ENCODE data around the gene HTR3A.

DNA sequence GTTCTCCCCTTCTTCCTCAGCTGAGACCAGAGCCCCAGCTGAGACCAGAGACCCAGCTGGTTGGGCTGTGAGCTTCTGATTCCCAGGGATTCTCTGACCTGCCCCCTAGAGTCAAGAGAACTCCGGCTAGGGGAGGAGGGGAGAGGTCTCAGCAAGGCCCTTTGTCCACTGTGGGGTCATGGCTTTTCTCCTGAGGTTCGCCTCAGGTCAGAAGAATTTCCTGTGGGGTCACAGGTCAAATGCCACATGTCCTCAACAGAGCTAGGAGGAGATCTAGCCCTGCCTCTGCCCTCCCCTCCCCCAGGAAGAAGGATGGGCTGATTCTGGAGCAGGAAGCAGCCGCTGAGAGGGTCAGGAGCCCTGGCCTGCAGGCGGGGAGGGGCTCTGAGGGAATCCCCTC, 23.7 kb downstream of the HTR3A start:
- TF ChIP-seq ZNF644 (tag; IDR thresholded peaks at IDR 0.05; ENCODE audit: low read depth) (no peak), FOXA1 (IDR thresholded peaks at IDR 0.05; ENCODE audit: borderline replicate concordance) (no peak), SIN3A (IDR thresholded peaks at IDR 0.05; ENCODE audit: borderline replicate concordance in 2 of 2, control insufficient read depth in 1 of 2, low read depth in 2 of 2, low read length in 2 of 2) (no peak), POLR2A (conservative IDR thresholded peaks at IDR 0.05) (no peak), PHF20 (IDR thresholded peaks at IDR 0.05; ENCODE audit: partially characterized antibody) (no peak), ZNF224 (CRISPR knock-in tag; IDR thresholded peaks at IDR 0.05) (no peak)
- TF ChIP-seq, protein P1, sequence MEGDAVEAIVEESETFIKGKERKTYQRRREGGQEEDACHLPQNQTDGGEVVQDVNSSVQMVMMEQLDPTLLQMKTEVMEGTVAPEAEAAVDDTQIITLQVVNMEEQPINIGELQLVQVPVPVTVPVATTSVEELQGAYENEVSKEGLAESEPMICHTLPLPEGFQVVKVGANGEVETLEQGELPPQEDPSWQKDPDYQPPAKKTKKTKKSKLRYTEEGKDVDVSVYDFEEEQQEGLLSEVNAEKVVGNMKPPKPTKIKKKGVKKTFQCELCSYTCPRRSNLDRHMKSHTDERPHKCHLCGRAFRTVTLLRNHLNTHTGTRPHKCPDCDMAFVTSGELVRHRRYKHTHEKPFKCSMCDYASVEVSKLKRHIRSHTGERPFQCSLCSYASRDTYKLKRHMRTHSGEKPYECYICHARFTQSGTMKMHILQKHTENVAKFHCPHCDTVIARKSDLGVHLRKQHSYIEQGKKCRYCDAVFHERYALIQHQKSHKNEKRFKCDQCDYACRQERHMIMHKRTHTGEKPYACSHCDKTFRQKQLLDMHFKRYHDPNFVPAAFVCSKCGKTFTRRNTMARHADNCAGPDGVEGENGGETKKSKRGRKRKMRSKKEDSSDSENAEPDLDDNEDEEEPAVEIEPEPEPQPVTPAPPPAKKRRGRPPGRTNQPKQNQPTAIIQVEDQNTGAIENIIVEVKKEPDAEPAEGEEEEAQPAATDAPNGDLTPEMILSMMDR (IDR thresholded peaks at IDR 0.05 in 2 of 3, conservative IDR thresholded peaks at IDR 0.05 in 1 of 3; ENCODE audit: insufficient read depth in 2 of 3, low read depth in 1 of 3, low read length in 3 of 3), result no peak
- TF ChIP-seq, protein P2, sequence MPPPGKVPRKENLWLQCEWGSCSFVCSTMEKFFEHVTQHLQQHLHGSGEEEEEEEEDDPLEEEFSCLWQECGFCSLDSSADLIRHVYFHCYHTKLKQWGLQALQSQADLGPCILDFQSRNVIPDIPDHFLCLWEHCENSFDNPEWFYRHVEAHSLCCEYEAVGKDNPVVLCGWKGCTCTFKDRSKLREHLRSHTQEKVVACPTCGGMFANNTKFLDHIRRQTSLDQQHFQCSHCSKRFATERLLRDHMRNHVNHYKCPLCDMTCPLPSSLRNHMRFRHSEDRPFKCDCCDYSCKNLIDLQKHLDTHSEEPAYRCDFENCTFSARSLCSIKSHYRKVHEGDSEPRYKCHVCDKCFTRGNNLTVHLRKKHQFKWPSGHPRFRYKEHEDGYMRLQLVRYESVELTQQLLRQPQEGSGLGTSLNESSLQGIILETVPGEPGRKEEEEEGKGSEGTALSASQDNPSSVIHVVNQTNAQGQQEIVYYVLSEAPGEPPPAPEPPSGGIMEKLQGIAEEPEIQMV (tag; conservative IDR thresholded peaks at IDR 0.05; ENCODE audit: low read depth), result no peak
